ENCODE results near the gene PDE3A. TPM values are rescaled to one million over a fixed set of nuclear protein-coding genes. Genes with fewer than 3 reads are reported as not detected.
A peak's percentile ranks its signal among the peaks of the same experiment; 100 is the strongest.
"Not testable (repeated sequence)": the region's sequence is repeated elsewhere in the genome, so short reads cannot be mapped to it uniquely, and the experiment has no call there.

The PDE3A gene
- polyA plus RNA-seq, 1 experiment = 3.5 TPM

DNA sequence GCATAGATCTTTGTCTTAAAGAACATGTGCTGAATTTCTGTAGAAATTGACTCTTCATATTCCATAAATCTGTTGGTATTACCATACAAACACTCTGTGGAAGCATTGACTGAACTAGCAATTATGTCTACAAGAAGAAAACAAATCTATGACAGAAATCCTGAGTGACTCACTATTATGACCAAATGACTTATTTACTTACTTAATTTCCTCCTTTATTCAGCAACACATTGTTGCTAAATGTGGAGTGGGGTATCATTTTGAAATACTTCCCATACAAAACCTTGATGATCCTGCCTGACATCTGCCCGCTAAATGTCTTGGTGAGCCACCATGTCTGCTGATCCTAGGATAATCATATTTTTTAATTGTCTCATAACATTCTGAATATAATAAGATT lies 227.7 kb downstream of the PDE3A start:
- Histone ChIP-seq H3K27me3 (ENCODE audit: control insufficient read depth, insufficient read depth, low read length) (no peaks in the 10 kb centered on the region), H3K4me3 (ENCODE audit: low read depth, low read length) (no peak overlapping the region), H3K36me3 (ENCODE audit: control insufficient read depth, insufficient read depth, low read length) (no peaks in the 10 kb centered on the region)
- no peak for DNase-seq (ENCODE audit: low read depth)
- ChIA-PET CTCF (no interaction called here), POLR2A (no interaction called here)
- TF ChIP-seq, protein P1, sequence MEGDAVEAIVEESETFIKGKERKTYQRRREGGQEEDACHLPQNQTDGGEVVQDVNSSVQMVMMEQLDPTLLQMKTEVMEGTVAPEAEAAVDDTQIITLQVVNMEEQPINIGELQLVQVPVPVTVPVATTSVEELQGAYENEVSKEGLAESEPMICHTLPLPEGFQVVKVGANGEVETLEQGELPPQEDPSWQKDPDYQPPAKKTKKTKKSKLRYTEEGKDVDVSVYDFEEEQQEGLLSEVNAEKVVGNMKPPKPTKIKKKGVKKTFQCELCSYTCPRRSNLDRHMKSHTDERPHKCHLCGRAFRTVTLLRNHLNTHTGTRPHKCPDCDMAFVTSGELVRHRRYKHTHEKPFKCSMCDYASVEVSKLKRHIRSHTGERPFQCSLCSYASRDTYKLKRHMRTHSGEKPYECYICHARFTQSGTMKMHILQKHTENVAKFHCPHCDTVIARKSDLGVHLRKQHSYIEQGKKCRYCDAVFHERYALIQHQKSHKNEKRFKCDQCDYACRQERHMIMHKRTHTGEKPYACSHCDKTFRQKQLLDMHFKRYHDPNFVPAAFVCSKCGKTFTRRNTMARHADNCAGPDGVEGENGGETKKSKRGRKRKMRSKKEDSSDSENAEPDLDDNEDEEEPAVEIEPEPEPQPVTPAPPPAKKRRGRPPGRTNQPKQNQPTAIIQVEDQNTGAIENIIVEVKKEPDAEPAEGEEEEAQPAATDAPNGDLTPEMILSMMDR (IDR thresholded peaks at IDR 0.05; ENCODE audit: insufficient read depth, low read depth, low read length) = no peak

DNA sequence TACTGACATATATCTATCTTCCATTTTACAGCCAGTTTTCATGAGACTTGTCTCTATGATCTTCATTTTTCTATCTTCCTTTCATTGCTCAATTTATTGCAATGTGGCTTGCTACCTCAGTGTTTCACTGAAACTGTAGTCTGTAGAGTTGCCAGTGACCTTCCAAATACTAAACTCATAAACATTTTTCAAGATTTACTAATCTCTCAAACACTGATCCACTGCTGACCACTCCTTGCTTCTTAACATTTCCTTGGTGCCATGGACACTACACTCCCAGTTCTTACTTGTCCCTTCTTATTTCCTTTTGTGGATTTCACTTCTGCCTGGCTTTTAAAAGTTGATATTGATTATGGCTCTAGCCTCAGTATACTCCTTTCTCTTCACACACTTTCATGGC lies 231.4 kb downstream of the PDE3A start:
- TF ChIP-seq, protein P1 (IDR thresholded peaks at IDR 0.05; ENCODE audit: insufficient read depth, low read depth, low read length) = no peak
- ChIA-PET POLR2A (no interaction called here), CTCF (interaction anchor here (0.8 to 2.5 kb wide), 3 partner anchors 21 to 113 kb away, joined by 3 to 7 read pairs (median 3); no protein-coding TSS in a partner anchor)
- Histone ChIP-seq H3K4me3 (ENCODE audit: low read depth, low read length) (no peak overlapping the region), H3K36me3 (ENCODE audit: control insufficient read depth, insufficient read depth, low read length) (no peaks in the 10 kb centered on the region), H3K27me3 (ENCODE audit: control insufficient read depth, insufficient read depth, low read length) (no peaks in the 10 kb centered on the region)
- no peak for DNase-seq (ENCODE audit: low read depth)

DNA sequence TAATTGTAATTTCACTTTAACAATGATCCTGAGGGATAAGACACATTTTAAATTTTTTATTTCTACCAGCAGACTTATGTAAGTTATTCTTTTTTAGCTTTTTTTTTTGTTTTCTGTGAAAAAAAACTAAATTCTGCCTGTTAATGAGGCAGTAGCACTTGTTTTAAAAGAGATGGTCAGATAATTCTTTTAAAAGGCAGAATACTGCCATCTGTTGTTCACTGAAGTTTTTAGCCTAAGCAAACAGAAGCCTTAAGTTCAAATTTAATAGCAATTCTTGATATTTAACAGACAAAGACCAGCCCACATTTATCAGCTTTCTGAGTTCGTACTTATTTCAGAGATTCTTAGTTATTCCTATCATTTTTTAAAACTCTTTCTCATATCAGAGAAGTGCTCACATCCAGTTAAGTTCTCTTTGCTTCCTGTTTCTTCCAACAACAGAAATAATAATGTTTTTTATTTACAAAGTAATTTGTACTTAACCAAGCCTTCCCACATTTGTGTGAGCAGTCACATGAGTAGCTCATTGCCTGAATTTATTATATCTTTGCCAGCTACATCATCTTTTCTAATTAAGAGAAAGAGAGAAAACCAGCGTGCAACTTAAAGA lies 233.4 kb downstream of the PDE3A start:
- no peaks in the 10 kb centered on the region for H3K27me3 ChIP-seq (ENCODE audit: control insufficient read depth, insufficient read depth, low read length)
- H3K36me3 ChIP-seq (ENCODE audit: control insufficient read depth, insufficient read depth, low read length) = no peaks in the 10 kb centered on the region
- TF ChIP-seq, protein P1 (IDR thresholded peaks at IDR 0.05; ENCODE audit: insufficient read depth, low read depth, low read length) = peak; percentile 52
- no peak overlapping the region for H3K4me3 ChIP-seq (ENCODE audit: low read depth, low read length)
- no peak for DNase-seq (ENCODE audit: low read depth)
- POLR2A ChIA-PET = no interaction called here
- CTCF ChIA-PET = interaction anchor here (0.6 to 2.5 kb wide), 13 partner anchors 8 to 205 kb away, joined by 3 to 8 read pairs (median 3); no protein-coding TSS in a partner anchor

DNA sequence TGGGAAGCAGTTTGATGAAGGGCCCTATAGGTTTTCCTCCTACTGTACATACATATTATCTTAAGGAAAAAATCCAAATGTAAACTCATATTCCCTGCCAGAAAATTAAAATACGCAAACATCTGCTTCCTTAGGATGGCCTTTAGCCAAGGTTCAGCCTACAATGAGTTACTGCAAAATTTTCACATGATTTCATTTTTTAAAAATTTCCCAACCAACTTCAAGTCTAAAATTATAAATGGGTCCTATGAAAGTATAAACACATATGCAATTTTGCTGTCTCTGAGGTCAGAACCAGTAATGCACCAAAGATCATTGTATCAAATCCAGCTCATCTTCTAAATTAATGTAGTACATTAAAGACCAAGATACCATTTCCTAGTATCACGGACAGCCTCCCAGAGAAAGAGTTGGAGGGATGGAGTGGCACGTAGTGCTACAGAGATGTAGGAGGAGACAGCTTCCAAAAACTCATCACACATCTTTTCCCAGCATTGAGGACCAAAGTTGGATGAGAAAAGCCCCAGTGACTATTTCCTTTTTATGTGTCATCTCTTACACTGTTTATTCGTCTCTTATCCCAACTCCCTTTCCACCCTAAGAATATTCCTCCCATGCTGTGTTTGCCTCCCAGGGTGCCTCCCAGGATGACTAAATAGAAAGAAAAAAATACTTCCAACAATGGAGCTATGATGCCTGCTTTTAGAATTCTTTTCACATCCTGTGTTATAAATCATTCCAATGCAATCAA lies 234.5 kb downstream of the PDE3A start:
- peak; percentile 28 for DNase-seq (ENCODE audit: low read depth)
- TF ChIP-seq, protein P1 (IDR thresholded peaks at IDR 0.05; ENCODE audit: insufficient read depth, low read depth, low read length) = no peak
- Histone ChIP-seq H3K27me3 (ENCODE audit: control insufficient read depth, insufficient read depth, low read length) (no peaks in the 10 kb centered on the region), H3K36me3 (ENCODE audit: control insufficient read depth, insufficient read depth, low read length) (no peaks in the 10 kb centered on the region), H3K4me3 (ENCODE audit: low read depth, low read length) (no peak overlapping the region)
- POLR2A ChIA-PET = no interaction called here
- CTCF ChIA-PET = interaction anchor here (0.5 to 1.7 kb wide), 11 partner anchors 9 to 235 kb away, joined by 3 to 8 read pairs (median 4); no protein-coding TSS in a partner anchor

DNA sequence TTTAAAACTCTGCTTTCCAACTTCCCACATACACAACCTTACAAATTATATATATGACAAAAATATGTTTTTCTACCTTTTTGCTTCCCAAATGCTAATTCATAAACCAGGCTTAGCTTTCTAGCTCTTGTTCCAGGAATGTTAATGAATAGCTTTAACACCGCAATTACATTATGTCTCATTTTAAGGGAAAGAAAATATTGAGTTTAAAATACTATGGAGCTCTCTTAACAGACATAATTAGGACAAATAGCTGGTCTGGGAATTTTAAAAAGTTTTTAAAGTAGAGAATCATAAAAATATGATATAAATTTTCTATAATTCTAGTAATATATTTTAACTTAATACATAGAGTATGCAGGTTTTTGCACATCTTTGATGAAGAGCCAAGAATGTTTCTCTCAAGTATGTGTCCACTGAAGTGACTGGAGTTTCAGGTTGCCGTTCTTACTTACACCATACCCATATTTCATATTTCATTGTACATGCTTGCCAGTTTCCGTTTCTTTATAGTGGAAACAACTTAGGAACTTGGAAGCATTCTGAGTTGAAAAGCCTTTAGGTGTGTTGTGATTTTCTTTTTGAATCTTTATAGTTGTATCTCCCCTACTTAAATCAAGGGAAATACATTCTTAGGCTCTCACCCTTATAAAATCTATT lies 236.2 kb downstream of the PDE3A start:
- TF ChIP-seq, protein P1 (IDR thresholded peaks at IDR 0.05; ENCODE audit: insufficient read depth, low read depth, low read length) = no peak
- no peaks in the 10 kb centered on the region for H3K27me3 ChIP-seq (ENCODE audit: control insufficient read depth, insufficient read depth, low read length)
- H3K4me3 ChIP-seq (ENCODE audit: low read depth, low read length) = no peak overlapping the region
- no peak for DNase-seq (ENCODE audit: low read depth)
- H3K36me3 ChIP-seq (ENCODE audit: control insufficient read depth, insufficient read depth, low read length) = no peaks in the 10 kb centered on the region
- ChIA-PET CTCF (interaction anchor here (0.6 kb wide), 1 partner anchor 699 kb away, joined by 3 read pairs; no protein-coding TSS in a partner anchor), POLR2A (no interaction called here)

DNA sequence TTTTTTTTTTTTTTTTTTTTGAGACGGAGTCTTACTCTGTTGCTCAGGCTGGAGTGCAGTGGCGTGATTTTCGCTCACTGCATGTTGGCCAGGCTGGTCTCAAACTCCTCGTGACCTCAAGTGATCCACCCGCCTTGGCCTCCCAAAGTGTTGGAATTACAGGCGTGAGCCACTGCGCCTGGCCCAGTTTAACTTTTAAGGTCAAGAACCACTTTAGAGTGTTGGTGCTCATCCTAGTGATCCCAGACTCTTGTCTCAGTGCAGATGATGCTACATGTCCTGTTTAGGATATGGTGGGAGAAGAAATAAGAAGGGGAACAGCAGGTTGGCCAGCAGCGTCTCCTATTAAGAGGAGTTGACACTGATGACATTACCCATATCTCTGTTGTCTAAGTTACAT lies 246.7 kb downstream of the PDE3A start:
- H3K27me3 ChIP-seq (ENCODE audit: control insufficient read depth, insufficient read depth, low read length); H3K4me3 ChIP-seq (ENCODE audit: low read depth, low read length); H3K36me3 ChIP-seq (ENCODE audit: control insufficient read depth, insufficient read depth, low read length); DNase-seq (ENCODE audit: low read depth): not testable (repeated sequence)
- ChIA-PET POLR2A (interaction anchor here (0.6 kb wide), 1 partner anchor 512 kb away, joined by 9 read pairs; no protein-coding TSS in a partner anchor), CTCF (interaction anchor here (1.9 kb wide), 1 partner anchor 11 kb away, joined by 4 read pairs; no protein-coding TSS in a partner anchor)
